NB4 (cell line): ENCODE results near the gene TNFRSF1A.

ENCODE experiments used
- DNase-seq: peaks from one replicate; pipeline ENCODE4 v3.0.0; 2010; ENCODE audit warnings: low read depth
- H3K4me3 ChIP-seq: one replicate; pipeline ENCODE4 v1.5.1; 2011; ENCODE audit warnings: mild to moderate bottlenecking, low read depth, low read length, moderate library complexity
- CTCF ChIP-seq: IDR thresholded peaks from one replicate; pipeline ENCODE4 v1.5.1; 2012; ENCODE audit warnings: low read depth, low read length
- MAX ChIP-seq: IDR thresholded peaks from 2 replicates; pipeline ENCODE4 v1.6.1; 2011; ENCODE audit warnings: low read depth, low read length
- MYC ChIP-seq: IDR thresholded peaks from 2 replicates; pipeline ENCODE4 v1.6.1; 2011; ENCODE audit warnings: low read depth, low read length
- POLR2A ChIP-seq: IDR thresholded peaks from 2 replicates; pipeline ENCODE4 v1.6.1; 2011; ENCODE audit warnings: mild to moderate bottlenecking; ENCODE audit not compliant: insufficient read length; ENCODE audit errors: extremely low read depth

Gene TNFRSF1A

GRCh38 chr12:6323340-6323994 lies 18.4 kb downstream of the TNFRSF1A start:
- TF ChIP-seq MAX: no peak
- TF ChIP-seq POLR2A: no peak
- TF ChIP-seq CTCF: peak; percentile 48
- TF ChIP-seq MYC: no peak; the same call in 1 of the 2 replicates
- DNase-seq: peak; percentile 90
- no peak overlapping the region for H3K4me3 ChIP-seq

- TF ChIP-seq CTCF (no peak), POLR2A (peak; percentile 5)
- no peak overlapping the region for H3K4me3 ChIP-seq
- DNase-seq: no peak
Observed at GRCh38 chr12:6322969-6323339, 18.9 kb downstream of the TNFRSF1A start.

- DNase-seq: no peak
- H3K4me3 ChIP-seq: no peak overlapping the region
- TF ChIP-seq MYC (no peak), MAX (no peak), POLR2A (no peak), CTCF (no peak)
Observed at GRCh38 chr12:6322352-6322751, 19.5 kb downstream of the TNFRSF1A start.

GRCh38 chr12:6321905-6322304 lies 20.0 kb downstream of the TNFRSF1A start:
- H3K4me3 ChIP-seq: no peak overlapping the region
- TF ChIP-seq MYC (no peak), CTCF (no peak), MAX (no peak), POLR2A (no peak)
- no peak for DNase-seq

- no peak overlapping the region for H3K4me3 ChIP-seq
- TF ChIP-seq CTCF: no peak
- TF ChIP-seq POLR2A: no peak
- TF ChIP-seq MAX: no peak
- TF ChIP-seq MYC: no peak
- DNase-seq: no peak
Observed at GRCh38 chr12:6319446-6319845, 22.4 kb downstream of the TNFRSF1A start.

- no peak for DNase-seq
- TF ChIP-seq MAX (no peak), CTCF (no peak), MYC (no peak), POLR2A (no peak)
- no peak overlapping the region for H3K4me3 ChIP-seq
Observed at GRCh38 chr12:6318440-6318879, 23.4 kb downstream of the TNFRSF1A start.
